DMS114 treated with DMSO at 0.1 percent for 48 hours (cell line): ENCODE data around the gene CYFIP1.

Experiments
- DNase-seq: peaks from one replicate; lab custom pipeline; 2025; ENCODE audit not compliant: unreplicated experiment; lab: John Stamatoyannopoulos, UW

Gene CYFIP1

DNA sequence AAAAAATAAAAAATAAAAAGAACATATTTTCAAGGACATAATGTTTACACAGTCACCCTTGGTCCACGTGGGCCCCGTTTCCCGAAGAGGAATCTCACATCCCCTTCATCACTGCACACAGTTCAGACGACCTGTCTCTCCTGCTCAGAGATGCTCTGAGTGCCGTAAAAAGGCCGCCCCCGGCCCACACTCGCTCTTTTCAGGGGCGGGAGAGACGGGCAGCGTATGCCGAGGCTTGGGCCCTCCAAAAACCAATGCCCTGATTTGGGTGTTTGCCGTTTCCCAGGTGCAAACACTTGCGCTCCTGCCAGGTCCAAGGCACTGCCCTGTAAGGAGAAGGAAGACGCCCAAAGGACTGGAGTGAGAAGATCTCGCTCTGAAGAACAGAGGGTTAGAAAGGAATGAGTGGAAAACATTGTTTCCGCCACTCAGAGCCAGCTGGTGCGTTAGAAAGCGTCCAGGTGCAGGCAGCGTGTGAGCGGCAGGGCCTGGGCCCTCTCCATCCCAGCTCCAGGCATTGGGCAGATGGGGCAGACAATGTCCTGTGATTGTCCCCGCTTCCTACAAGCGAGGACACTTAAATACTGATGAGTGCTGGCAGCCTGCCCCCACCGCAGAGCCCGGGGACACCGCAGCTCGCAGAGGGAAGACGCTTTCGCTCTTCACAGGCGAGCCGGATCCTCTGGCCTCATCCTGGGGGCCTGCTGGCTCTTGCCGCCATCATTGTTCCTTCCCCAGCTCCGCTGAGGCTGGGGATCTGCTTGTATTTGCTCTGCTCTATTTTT is 88.5 kb downstream of the CYFIP1 start:
- DNase-seq = no peak

GRCh38 chr15:22890296-22890695 is 89.9 kb downstream of the CYFIP1 start:
- DNase-seq = no peak

DNA sequence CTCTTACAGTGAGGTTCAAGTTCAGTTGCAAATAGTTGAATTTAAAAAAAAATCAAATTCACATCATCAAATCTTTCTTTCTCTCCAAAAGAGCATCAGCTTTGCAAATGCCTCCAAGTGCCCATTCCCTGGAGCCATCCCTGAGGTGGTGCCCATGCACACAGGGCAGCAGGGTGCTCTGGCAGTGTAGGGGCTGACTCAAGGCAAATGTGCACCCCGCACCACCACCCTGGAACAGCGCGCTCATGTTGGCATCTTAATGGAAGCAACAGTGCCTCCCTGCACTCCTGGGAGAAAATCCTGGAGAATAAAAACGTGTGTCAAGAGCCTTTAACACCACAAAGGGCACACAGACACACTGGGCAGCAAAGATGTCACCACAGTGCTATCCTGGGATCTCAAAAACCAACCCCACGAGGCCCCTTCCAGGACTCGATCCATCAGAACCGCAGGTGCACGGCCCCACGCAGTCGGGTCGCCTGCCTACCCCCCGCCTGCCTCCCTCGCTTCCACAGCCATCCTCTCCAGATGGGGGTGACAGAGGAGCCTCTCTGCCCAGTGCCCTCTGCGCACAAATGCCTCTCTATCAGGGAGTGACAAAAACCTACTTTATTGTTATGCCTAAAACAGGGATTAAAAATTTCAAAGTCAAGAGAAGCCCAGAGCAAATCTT is 90.9 kb downstream of the CYFIP1 start:
- no peak for DNase-seq

DNA sequence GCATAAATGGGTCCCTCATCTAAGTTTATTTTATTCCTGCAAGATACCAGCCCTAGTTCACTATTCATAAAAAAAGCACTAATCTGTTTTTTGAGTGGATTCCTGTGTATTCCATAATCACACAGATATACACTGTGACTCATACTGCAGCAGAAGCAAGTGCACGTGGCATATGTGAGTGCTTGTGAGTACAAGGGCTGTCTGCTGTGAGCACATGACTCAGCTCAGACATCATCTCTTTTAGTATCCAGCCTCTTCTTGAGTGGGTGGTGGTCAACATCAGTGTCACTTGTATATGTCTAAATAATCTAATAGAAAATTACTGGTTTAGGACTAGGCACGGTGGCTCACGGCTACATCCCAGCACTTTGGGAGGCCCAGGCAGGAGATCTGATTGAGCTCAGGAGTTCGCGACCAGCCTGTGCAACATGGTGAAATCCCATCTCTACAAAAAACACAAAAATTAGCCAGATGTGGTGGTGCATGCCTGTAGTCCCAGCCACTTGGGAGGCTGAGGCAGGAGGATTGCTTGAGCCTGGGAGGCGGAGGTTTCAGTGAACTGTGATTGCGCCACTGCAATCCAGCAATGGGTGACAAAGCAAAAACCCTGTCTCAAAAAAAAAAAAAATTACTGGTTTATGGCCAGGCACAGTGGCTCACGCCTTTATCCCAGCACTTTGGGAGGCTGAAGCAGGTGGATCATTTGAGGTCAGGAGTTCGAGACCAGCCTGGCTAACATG is 91.9 kb downstream of the CYFIP1 start:
- DNase-seq = no peak

- DNase-seq = no peak
Observed at GRCh38 chr15:22887157-22887951, 92.8 kb downstream of the CYFIP1 start.

- DNase-seq = no peak
Observed at GRCh38 chr15:22885120-22885519, 95.0 kb downstream of the CYFIP1 start.

GRCh38 chr15:22884344-22884743 is 95.8 kb downstream of the CYFIP1 start:
- DNase-seq = no peak

DNA sequence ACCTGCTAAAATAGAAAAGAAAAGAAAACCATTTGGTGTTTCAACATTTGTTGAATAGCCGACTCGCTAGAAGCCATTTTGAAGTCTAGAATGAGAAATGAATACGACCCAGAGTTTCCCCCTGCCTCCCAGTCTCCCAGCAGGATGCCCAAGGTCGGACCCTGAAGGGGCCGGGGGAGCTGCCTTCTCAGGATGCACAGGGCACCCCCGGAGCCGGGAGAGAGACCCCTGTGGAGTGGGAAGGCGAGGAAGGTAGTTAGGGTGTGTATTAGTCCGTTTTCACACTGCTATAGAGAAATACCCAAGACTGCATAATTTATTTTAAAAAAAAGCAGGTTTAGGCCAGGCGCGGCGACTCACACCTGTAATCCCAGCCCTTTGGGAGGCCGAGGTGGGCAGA is 97.0 kb downstream of the CYFIP1 start:
- DNase-seq = no peak

DNA sequence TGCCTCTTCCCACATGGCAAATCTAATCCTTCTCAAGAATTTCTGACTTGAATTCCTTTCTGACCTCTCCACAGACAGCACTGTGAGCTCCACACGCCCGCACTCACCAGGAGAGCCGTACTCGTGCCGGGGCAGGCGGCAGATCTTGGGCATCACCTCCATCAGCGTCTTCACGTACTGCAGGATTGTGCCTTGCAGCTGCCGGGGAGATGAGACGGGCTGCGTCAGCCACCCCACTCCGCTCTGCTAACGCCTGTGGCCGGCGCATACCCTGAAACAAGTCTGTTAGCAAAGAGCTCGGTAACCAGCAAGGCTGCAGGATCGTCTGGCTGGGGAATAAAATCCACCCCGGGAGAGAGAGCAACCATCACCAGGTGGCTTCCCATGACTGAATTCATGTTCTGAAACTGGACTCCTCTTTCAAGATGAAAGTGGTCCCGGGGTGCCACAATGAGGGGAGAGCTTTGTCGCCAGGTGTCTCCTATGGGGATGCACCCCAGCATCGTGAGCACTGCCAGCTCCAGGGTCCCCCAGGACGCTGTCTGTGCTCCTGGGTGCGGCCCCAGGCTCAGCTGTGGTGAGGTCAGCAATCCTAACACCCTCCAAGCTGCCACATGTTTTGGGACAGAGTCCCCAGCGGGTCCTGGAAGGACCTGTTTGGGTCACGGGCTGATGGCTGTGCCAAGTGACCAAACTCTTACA is 98.3 kb downstream of the CYFIP1 start:
- DNase-seq = no peak

GRCh38 chr15:22880981-22881738 is 99.0 kb downstream of the CYFIP1 start:
- DNase-seq = no peak

DNA sequence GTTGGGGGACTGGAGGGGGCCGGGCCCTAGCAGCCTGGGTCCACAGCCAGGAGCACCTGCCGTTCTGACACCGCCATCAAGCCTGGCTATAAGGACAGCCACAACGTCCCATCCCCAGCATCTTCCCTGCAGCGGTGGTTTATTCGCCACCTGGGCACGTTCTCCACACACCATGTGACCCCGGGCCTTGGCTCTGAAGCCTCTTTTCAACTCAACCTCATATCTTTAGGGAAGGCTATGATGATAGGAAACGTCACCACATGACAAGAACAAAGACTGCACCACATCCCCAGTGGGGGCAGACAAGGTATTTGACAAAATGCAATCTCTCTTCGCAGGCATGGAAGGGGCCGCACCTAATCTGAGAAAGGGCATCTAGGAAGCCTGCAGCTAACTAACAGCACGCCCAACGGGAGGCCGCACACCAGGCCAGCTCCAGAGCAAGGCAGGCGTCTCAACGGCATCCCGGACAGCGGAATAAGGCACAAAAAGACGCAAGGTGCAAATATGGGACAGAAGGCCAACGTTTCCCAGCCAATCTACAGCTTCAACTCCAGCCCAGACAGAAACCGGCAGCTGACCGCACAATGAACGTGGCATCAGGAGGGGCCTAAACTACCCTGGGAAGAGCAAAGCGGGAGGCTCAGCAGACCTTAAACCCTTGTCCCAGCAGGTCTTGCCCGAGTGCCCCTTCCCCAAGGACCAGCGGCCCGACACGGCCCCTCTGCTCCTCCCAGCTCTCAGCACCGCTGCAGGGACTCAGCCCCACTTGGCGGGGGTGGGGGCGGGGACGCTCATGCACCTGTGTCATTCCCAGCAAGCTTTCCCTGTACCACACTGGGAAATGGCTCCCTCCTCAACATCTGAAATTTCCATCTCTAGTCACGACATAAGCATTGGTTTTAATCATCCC is 99.8 kb downstream of the CYFIP1 start:
- no peak for DNase-seq

- no peak for DNase-seq
Observed at GRCh38 chr15:22878103-22878502, 102.1 kb downstream of the CYFIP1 start.

DNA sequence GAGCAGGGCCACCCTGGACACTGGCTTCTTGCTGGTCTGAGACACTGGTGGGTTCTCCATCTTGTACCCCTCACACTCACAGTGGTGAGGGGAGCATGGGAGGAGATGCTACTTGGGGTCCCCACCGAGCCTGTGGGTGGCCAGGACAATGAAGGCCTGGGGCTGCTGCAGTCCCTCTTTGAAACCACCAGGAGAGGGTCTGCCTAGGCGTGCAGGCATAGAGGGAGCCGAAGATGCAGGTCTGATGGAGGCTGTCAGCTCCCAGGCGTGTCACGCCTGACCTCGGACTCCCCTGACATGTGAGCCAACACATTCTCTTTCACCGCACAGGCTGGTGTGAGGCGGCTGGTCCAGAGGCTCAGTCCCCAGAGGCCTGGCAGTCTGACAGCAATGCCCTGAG is 102.6 kb downstream of the CYFIP1 start:
- no peak for DNase-seq

DNA sequence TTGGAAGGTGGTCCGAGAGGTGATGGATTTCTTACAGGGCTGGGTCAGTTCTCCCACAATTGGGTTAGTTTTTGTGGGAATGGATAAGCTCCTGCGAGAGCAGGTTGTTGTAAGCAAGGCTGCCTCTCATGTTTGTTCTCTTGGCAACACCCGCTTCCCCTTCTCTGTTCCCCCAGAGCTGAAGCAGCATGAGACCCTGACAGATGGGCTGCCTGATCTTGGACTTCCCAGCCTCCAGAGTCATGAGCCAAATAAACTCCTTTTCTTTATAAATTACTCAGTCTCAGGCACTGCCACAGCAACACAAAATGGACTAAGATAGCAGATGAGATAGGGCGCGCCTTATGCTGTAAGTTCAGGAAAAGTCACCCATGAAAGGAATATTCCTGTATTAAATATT is 103.1 kb downstream of the CYFIP1 start:
- no peak for DNase-seq

DNA sequence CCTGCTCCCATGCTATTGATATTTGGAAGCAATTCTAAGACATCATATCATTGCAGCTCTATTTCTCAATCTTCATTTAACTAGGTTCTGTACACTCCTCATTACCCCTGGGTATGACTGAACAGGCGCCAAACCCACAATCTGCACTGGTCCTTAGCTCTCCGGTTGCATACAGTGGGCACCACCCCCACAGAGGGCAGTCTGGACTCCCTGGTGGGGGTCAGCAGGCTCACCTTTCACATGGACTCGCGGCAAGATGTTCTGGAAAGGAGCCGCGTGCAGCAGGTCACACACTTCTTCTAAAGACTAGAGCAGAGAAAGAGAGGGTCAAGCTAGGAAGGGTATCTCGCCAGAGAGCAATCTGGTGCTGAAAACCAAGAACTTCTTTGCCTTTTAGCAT is 105.2 kb downstream of the CYFIP1 start:
- DNase-seq = no peak

- no peak for DNase-seq
Observed at GRCh38 chr15:22874256-22874655, 105.9 kb downstream of the CYFIP1 start.

- no peak for DNase-seq
Observed at GRCh38 chr15:22873841-22874240, 106.3 kb downstream of the CYFIP1 start.

- no peak for DNase-seq
Observed at GRCh38 chr15:22872936-22873701, 107.0 kb downstream of the CYFIP1 start.
